C4-2B (cell line): ENCODE data around the gene SPOCK1.

Experiments
- H3K27ac ChIP-seq: fragments of 450-650 bp; 2 replicates; pipeline ENCODE4 v1.5.1; 2017
- ZFX ChIP-seq: fragments of 450-650 bp; IDR thresholded peaks from 2 replicates; pipeline ENCODE4 v1.6.1; 2017
- TF ChIP-seq, protein P1 (sequence below): fragments of 450-650 bp; conservative IDR thresholded peaks from 2 replicates; pipeline ENCODE4 v1.5.1; 2017; ENCODE audit warnings: mild to moderate bottlenecking

Gene SPOCK1

DNA sequence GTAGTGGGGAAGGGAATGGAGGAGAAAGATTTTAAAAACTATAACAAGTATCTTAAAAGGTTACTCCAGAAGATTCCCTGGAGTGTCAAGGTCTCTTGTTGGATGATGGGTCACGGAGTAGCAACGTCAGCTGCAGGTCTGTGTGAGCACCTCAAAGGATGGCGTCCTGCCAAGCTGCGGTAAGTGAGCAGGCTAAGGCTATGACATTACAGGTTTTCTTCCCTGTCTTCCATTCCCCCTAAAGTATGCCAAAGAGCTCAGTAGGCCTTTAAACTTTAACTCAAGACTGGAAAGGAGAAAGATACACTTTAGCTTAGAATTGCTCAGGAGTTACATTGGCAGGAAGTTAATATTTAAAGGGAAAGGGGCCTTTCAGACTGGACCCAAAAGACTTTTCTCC lies 17.5 kb downstream of the SPOCK1 start:
- no peak overlapping the region for H3K27ac ChIP-seq
- TF ChIP-seq ZFX, result no peak
- TF ChIP-seq, protein P1, sequence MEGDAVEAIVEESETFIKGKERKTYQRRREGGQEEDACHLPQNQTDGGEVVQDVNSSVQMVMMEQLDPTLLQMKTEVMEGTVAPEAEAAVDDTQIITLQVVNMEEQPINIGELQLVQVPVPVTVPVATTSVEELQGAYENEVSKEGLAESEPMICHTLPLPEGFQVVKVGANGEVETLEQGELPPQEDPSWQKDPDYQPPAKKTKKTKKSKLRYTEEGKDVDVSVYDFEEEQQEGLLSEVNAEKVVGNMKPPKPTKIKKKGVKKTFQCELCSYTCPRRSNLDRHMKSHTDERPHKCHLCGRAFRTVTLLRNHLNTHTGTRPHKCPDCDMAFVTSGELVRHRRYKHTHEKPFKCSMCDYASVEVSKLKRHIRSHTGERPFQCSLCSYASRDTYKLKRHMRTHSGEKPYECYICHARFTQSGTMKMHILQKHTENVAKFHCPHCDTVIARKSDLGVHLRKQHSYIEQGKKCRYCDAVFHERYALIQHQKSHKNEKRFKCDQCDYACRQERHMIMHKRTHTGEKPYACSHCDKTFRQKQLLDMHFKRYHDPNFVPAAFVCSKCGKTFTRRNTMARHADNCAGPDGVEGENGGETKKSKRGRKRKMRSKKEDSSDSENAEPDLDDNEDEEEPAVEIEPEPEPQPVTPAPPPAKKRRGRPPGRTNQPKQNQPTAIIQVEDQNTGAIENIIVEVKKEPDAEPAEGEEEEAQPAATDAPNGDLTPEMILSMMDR, result no peak

GRCh38 chr5:137478043-137478442 lies 21.1 kb downstream of the SPOCK1 start:
- TF ChIP-seq ZFX, result no peak
- TF ChIP-seq, protein P1, result no peak
- H3K27ac ChIP-seq, result no peak overlapping the region

- TF ChIP-seq, protein P1, result no peak
- TF ChIP-seq ZFX, result no peak
Measured at GRCh38 chr5:137470921-137471220, 28.3 kb downstream of the SPOCK1 start.

GRCh38 chr5:137470111-137470920 lies 28.8 kb downstream of the SPOCK1 start:
- no peak overlapping the region for H3K27ac ChIP-seq
- no peak for TF ChIP-seq ZFX
- TF ChIP-seq, protein P1, result no peak

More at GRCh38 chr5:137470921-137471220, 28.3 kb downstream of the SPOCK1 start:
- H3K27ac ChIP-seq, result no peak overlapping the region

GRCh38 chr5:137466889-137467288 lies 32.2 kb downstream of the SPOCK1 start:
- no peak overlapping the region for H3K27ac ChIP-seq
- TF ChIP-seq, protein P1, result no peak
- no peak for TF ChIP-seq ZFX

- TF ChIP-seq ZFX, result no peak
- TF ChIP-seq, protein P1, result no peak
- no peak overlapping the region for H3K27ac ChIP-seq
Measured at GRCh38 chr5:137465930-137466329, 33.2 kb downstream of the SPOCK1 start.

- H3K27ac ChIP-seq, result no peak overlapping the region
- no peak for TF ChIP-seq ZFX
- TF ChIP-seq, protein P1, result no peak
Measured at GRCh38 chr5:137462816-137463520, 36.2 kb downstream of the SPOCK1 start.
